GM10847 (cell line): ENCODE data around the gene ATF6.

Source experiments
- POLR2A ChIP-seq: IDR thresholded peaks from 2 replicates; pipeline ENCODE4 v1.6.1; 2011; ENCODE audit not compliant: insufficient read length; ENCODE audit errors: extremely low read depth

The ATF6 gene

GRCh38 chr1:161887730-161888287, 121.7 kb downstream of the ATF6 start:
- no peak for TF ChIP-seq POLR2A

DNA sequence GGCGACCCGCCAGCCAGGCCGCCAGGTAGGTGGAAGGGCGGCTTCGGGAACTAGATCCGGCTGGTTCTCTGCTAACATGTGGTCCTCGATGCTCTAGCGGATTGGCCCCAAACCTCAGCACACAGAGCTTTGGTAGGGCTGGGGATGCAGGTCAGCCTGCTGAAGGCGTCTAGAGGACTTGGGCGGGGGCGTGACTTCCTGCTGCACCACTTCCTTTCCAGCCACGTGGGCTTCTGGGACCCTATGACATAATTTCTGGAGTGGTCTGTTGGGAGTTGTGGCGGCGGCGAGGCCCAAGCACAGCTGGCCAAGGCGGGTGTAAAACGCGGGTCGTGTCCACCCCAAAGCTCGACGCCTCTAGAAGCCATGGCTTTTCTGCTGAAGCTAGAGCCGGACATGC, 124.5 kb downstream of the ATF6 start:
- no peak for TF ChIP-seq POLR2A

DNA sequence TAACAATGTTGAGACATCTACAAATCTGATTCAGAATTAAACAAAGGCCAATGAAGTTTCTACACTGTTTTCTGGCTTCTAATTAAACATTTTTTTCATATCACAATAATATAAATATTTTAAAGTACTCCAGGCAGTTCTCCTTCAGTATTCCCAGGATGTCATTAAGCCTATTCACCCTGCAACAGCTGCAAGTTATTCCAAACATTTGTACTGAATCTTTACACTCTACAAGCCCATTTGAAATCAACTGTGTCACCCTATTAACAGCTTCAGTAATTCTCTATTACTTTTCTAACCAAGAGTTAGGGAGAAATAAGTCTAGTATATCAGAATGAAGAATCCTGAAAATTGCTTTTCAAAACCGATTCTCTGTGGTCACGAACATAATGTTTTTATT, 133.0 kb downstream of the ATF6 start:
- no peak for TF ChIP-seq POLR2A

GRCh38 chr1:161900160-161900559, 134.0 kb downstream of the ATF6 start:
- TF ChIP-seq POLR2A: no peak

DNA sequence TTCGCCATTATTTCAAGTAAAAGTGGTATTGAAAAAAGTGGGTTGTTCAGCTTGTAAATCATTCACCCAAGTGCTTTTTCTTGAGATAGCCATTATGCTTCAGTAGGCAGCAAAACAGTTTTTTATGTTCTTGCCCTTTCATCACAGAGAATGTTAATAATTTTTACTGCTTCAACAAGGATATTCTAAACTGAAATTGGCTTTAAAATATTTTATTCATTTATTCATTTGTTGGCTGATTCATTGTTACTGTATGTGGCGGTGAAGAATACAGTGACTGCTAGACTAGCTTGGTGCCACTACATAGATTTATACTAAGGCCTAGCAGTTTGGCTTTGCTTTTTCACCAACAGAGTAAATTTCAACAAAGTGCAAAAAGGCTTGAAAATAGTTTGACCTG, 136.1 kb downstream of the ATF6 start:
- TF ChIP-seq POLR2A: no peak

DNA sequence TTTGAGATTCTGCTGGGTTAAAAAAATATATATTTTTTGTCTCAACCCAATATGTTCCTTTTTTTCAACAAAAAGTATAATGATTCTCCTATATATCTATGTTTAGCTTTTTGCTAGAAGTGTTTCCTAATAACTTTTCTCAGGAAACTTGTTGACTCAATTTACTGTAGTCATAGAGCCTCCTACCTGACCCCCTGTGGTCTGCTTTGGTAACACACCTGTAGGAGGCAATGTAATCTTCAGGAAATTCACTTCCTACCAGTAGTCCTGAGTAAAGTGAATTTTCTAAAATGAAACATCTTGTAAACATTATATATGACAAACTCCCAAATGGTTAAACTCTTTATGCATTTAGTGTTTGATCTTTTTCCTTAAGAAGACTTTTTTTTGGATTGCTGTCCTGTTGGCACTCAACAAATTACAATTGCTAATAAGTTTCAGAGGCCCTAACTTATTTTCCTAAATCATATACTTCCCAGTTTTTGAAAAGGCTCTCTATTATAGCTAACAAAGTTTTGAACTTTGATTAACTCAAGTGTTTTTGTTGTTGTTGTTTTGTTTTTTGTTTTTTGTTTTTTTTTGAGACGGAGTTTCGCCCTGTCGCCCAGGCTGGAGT, 139.3 kb downstream of the ATF6 start:
- TF ChIP-seq POLR2A: no peak

GRCh38 chr1:161907265-161907664, 141.1 kb downstream of the ATF6 start:
- TF ChIP-seq POLR2A: no peak

GRCh38 chr1:161908264-161908663, 142.1 kb downstream of the ATF6 start:
- TF ChIP-seq POLR2A: no peak

DNA sequence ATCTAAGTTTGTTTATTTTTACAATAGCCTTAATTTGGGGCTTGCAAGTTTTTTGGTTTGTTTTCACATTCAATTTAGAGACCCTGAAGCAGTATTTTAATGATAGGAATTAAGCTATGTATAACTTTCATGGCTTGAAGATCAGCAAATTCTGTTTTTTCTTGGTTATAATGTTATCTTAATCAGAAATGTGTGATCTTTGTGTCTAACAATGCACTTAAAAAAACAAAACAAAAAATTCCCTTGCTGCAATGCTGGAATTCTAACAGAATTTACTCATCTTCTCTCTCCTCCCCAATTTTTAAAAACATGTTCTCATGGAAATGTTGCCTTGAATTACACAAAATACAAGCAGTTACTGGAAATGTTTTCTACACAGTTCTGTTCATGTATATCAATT, 144.5 kb downstream of the ATF6 start:
- no peak for TF ChIP-seq POLR2A

DNA sequence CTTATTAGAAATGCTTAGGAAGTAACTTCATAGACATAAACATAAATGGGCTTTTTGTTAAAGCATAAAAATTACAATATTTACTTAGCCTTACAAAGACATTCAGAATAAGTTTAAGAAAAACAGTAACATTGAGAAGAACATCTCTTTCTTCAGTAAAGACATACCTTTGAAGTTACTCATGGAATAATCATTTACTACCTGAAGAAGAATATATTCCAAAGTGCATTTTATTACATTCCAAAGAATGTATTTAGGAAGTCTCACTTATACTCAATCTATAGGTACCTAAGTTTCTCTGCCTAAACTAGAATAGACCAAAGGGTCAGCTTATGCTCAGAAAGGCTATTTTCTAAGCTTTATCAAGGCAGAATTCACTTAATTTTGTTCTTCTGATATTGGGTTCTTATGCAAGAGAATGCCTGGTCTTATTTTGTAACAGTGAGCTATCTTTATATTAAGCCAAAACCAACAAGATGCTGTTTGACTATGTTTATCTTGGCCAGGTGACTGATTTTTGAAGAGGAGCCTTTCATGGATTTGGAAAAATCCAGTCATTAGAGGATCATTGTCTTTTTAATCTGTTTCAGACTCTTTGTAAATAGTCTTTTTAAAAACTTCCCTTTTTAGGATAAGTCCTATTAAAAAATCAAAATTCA, 147.5 kb downstream of the ATF6 start:
- TF ChIP-seq POLR2A: no peak

DNA sequence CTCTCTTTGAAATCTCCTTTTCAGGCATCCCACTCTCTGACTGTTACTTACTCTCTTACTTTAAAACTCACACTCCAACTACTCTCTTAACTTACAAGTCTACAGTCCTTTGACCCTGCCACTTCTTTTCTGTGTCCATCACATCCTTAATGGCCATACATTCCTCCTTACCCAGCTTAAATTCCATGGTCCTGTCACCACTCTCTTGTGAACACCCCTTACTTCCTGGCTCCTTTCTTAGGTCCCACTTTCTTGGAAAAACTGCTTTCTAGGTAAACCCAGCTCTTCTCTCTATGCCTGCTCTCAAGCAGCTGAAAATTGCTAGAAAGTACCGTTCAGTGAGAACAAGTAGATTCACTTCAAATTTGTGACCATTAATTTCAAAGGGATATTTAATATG, 148.5 kb downstream of the ATF6 start:
- TF ChIP-seq POLR2A: no peak

- no peak for TF ChIP-seq POLR2A
These were observed 149.0 kb downstream of the ATF6 start for GRCh38 chr1:161915051-161915503.

DNA sequence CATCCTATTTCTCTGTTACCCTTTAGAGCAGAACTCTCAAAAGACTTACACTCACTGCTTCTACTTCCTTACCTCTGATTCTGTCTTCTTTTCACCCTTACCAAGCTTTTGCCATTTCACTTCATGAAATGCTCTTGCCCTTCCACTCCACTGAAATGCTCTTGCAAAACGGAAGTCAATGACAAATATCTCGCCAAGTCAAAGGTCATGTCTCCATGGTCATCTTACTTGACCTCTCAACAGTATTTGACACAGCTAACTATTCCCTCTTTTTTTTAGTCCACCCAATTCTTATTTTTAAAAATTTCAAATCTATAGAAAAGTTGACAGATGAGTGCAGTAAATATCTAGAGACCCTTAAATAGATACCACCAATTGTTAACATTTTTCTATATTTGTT, 149.9 kb downstream of the ATF6 start:
- TF ChIP-seq POLR2A: no peak

DNA sequence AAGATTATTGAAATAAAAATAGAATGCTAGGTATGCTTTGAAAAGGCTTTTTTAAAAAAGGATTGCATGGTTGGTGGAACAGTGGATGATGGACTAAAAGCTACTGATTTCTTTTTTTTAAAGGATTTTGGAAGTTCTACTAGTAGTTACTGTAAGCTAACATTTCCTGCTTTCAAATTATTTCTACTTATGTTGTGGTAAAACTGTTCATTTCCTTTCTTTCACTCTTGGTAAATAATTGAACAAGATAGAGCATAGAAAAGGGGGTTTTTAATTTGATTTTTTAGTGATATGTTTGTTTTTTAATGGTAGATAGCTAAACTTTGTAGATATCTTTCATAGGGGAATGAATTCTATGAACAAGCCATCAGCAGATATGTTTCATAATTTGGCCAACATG, 153.1 kb downstream of the ATF6 start:
- TF ChIP-seq POLR2A: no peak

GRCh38 chr1:161921491-161921890, 155.4 kb downstream of the ATF6 start:
- no peak for TF ChIP-seq POLR2A

DNA sequence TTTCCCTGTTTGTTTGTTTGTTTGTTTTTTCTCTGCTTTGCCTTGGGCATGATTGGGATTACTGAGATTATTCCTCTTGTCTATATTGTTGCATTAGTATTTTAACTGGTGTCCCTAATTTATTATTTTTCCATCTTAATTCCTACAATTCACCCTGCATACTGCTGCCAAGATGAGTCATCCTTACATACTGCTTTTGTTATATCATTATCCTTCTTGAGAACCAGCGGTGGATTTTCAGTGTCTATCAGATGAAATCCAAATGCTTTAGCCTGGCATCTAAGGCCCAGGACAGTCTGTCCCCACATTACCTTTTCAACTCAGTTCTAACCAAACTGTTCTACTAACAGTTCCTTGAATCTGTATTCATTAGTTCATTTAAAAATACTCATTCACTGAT, 155.9 kb downstream of the ATF6 start:
- TF ChIP-seq POLR2A: no peak

DNA sequence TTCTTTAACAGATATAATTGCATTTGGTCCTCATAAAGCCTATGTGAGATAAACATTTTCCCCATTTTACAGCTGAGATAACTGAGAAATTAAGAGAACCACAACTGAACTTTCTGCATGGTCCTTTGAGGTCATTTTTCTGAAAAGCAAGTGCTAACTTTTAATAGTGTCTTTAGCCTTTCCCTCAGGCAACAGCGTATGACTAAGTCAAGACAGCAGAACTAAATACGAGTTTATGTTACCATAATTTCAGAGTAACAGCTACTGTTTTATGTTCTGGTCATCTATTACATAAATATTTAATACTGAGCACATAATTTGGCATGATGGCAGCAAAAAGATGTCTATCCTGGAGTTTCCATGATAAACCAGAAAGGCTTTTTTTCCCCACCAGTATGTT, 161.9 kb downstream of the ATF6 start:
- TF ChIP-seq POLR2A: no peak
